NCI-H82 treated with DMSO at 0.1 percent for 48 hours (cell line): ENCODE results near the gene GRID2.

Source experiments
- DNase-seq: peaks from one replicate; lab custom pipeline; 2025; ENCODE audit not compliant: unreplicated experiment; lab: John Stamatoyannopoulos, UW

Gene GRID2

GRCh38 chr4:92885632-92886031 is 581.9 kb downstream of the GRID2 start:
- DNase-seq = no peak

DNA sequence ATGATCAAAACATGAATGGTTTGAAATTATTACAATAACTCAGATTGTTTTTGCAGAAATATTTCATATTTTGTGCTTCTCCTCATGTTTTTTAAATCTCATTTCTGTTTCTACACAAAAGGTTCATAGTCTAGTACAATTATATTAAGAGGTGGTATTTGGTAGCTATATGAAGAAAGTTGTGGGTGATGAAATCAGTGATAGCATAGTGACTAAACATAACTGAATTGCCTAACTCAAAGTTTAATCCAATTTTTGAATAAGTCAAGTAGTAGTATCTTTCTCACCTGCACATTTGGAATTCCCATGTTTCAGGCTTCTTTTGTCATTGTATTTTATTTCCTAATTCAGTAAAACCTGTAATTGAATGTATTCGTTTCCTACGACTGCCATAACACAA is 648.7 kb downstream of the GRID2 start:
- DNase-seq = no peak

- DNase-seq = no peak
Measured at GRCh38 chr4:92952897-92953296, 649.1 kb downstream of the GRID2 start.

DNA sequence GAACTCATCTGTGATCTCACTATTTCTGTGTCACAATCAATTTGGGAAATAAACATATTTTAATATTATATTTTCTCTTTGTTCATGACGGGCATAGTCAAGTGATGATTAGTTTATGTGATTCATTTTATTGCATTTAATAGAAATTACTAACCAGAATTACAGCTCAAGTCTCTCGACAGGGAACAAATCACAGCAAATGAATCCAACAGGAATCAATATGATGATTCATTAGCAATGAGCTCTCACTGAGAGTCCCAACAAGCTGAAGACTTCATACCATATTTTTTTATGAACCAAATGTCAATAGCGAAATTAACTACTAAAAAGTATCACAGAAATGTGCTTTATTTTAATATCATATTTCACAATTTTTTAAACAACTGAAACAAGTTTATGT is 649.7 kb downstream of the GRID2 start:
- no peak for DNase-seq

DNA sequence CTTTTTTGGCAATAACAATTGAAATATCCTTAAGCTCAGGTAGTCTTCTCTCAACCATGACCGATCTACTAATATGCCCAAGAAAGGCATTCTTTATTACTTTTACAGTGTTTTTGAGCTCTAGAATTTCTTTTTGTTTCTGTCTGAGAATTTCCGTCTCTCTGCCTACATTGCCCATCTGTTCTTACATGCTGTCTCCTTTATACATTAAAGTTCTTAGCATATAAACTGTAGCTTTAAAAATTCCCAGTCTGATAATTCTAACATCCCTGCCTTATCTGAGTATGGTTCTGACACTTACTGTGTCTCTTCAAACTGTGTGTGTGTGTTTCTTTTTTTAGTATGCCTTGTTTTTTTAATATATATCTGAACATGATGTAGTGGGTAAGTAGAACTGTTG is 658.1 kb downstream of the GRID2 start:
- no peak for DNase-seq

DNA sequence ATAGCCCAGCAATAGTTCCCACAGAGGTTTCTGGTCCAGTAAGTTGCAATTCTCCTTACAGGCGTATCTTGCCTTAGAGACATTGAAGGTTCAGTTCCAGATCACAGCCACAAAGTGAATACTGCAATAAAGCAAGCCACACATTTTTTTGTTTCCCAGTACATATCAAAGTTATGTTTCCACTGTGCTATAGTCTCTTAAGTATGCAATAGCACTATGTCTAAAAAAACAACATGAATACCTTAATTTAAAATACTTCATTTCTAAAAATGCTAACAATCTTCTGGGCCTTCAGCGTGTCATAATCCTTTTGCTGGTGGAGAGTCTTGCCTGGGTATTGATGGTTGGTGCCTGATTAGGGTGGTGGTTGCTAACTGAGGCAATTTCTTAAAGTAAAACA is 659.1 kb downstream of the GRID2 start:
- no peak for DNase-seq

DNA sequence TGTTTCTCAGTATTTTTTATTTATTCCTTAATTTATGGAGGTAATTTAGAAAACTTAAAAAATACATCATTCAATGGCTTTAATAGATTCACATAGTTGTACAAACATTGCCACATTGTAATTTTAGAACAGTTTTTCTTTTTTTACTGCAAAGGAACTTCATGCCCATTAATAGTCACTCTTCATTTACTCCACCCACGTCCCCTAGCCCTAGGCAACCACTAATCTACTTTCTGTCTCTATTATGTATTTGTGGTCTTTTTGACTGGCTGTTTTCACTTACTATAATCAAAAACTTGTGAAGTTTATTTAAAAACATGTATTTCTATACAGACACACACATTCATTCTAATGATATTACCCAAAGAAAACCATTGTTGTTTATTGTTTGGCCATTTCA is 664.8 kb downstream of the GRID2 start:
- no peak for DNase-seq

- DNase-seq = no peak
Measured at GRCh38 chr4:92968996-92969395, 665.2 kb downstream of the GRID2 start.

GRCh38 chr4:92969650-92970379 is 666.0 kb downstream of the GRID2 start:
- no peak for DNase-seq

DNA sequence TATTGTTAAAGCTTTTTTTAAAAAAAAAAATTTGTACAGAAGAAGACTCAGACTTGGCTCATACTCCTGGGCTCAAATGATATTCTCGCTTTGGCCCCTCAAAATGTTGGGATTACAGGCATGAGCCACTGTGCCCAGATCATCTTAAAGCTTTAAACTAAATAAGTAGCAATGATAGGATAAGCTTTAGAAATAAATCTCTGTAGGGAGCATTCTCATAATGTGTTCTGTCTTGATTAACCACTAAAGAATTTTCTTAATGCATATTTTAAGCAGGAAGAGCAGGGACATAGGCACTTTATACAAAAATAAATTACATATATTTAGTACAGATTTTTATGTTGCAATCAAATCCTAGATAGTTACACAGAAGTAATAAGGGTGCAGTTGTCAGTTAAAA is 667.2 kb downstream of the GRID2 start:
- DNase-seq = no peak

- DNase-seq = no peak
Measured at GRCh38 chr4:92988301-92988700, 684.5 kb downstream of the GRID2 start.

DNA sequence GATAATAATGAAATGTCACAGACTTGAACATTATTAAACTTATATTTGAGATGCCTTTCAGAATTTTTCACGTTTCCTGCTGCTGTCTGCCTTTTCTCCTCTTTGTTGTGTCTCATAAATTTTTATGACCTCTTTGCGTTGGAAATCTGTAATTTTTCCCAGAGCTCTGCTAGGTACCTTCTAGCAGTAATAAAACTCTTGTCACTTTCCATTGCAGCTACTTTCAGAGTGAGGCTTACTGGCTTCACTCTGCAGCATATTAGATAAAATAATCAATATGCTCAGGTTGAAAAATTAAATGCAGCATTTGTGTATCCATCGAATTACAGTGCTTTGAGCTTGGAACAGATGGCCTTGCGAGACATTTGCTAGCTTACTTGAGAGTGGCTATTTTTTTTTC is 689.0 kb downstream of the GRID2 start:
- DNase-seq = no peak

DNA sequence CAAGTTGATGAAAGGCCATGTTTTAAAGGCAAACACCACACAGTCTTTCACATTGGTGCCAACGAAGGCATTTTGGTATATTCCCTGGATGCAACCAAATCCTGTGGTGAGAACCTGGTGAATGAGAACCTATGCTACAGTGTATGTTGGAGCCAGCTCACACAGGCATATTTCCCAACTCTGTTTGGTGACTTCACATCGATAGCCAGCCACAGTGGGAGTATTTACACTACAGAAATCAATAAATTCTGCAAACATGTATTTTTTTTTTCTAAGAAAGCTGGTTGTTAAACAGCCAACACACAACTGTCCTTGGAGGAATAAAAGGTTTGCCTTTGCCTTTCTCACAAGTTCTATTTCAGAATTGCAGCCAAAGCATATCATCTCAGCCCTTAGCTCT is 691.0 kb downstream of the GRID2 start:
- no peak for DNase-seq

DNA sequence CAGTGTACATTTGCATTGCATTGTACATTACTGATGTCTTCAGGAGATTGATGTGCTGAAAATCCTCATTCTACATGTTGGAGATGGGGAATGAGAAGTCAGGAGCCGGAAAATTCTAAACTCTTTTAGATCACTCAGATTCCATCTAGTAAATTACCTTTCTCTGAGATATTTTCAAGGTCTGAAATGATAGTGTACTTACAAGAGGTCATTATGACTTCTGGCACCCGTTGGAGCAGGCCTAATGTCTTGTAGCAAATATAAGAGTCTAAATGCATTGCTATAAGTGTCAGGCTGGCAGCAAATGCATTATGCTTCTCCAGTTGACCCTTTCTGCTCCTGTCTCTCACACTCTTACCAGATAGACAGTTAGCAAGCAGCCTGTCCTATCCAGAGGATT is 692.8 kb downstream of the GRID2 start:
- DNase-seq = no peak

DNA sequence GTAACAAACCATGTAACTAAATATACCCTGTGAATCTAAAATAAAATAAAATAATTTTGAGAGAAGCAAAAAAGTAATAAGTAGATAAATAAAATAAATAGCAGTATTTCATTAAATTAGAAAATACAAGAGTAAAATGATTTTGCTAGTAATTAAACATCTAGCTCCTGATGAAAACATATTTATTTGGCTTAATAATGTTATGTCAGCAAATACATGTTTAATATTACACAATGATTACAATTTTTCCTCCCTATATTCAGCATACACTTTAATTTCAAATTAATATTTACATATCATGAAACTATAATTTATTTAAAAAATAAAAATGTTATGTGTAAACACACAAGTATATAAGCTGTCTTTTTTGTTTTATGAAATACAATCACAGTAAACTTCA is 697.1 kb downstream of the GRID2 start:
- no peak for DNase-seq

- no peak for DNase-seq
Measured at GRCh38 chr4:93002240-93002639, 698.5 kb downstream of the GRID2 start.

DNA sequence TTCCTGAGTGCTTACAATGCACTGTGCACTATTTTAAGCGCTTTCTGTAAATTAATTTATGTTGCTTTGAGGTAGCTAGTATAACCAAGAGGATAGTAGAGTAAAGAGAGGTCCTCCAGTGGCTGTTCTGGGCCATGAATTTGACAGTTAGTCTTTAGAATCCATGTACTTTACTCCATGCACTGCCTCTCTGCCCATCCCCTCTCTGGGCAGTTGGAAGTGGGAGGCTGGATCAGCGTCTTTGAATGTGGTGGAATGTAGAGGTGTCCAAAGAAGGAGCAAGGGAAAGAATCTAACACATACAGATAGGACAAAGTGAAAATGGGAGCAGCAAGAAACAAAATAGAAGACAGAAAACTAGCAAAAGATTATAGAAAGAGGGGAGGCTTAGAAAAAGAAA is 712.6 kb downstream of the GRID2 start:
- no peak for DNase-seq

GRCh38 chr4:93018243-93018642 is 714.5 kb downstream of the GRID2 start:
- DNase-seq = no peak

DNA sequence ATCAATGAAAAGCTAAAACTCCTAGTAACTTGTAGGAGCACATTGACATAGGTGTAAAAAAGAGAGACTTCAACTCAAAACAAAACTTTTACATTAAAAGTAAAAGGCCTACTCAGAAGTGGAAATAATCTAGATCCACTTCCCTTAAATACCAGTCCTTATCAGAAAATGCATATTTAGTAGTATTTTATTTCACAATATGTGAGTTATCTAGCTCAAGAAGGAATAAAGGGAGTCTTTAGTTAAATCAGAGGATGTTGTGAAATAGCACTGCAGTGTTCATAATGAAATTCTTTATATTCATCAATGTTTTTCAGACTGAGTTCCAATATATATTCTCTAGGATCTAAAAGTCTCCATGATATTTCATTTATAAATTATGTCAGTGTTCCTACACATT is 715.0 kb downstream of the GRID2 start:
- no peak for DNase-seq

- DNase-seq = no peak
Measured at GRCh38 chr4:93029769-93030168, 726.0 kb downstream of the GRID2 start.

- DNase-seq = no peak
Measured at GRCh38 chr4:93030670-93031069, 726.9 kb downstream of the GRID2 start.

GRCh38 chr4:93031431-93032098 is 727.8 kb downstream of the GRID2 start:
- no peak for DNase-seq

- DNase-seq = no peak
Measured at GRCh38 chr4:93042746-93043145, 739.0 kb downstream of the GRID2 start.
